Body of pancreas (tissue), 4 donors: ENCODE results near the gene MAP3K5. TPM values are rescaled to one million over a fixed set of nuclear protein-coding genes. Genes with fewer than 3 reads are reported as not detected.
"Not testable (repeated sequence)": the region's sequence is repeated elsewhere in the genome, so short reads cannot be mapped to it uniquely, and the experiment has no call there.

Experiments
- ATAC-seq: fragments of 150-250 bp; one replicate; pipeline ENCODE4 v1.9.1; 2016
- DNase-seq, 4 donors: peaks; one replicate each; pipeline ENCODE4 v3.0.0-alpha.2; 2019
- H3K27ac ChIP-seq, 4 donors: fragments of 200-600 bp; sonication (generic); 1 replicate in 3 of 4; 2 replicates in 1 of 4; pipeline versions ENCODE4 v1.5.1 to v1.6.1; 2016 to 2019; ENCODE audit warnings: mild to moderate bottlenecking in 1 of 4, mixed read lengths in 1 of 4, moderate library complexity in 1 of 4
- H3K27me3 ChIP-seq, 2 donors: fragments of 200-600 bp; sonication (generic); one replicate each; pipeline ENCODE4 v1.6.0; 2016; ENCODE audit warnings: mild to moderate bottlenecking in 1 of 2
- H3K36me3 ChIP-seq, 2 donors: fragments of 200-600 bp; sonication (generic); replicated peaks in 1 of 2; 2 replicates each; pipeline ENCODE4 v1.5.1; 2016; ENCODE audit warnings: low read depth in 2 of 2; ENCODE audit not compliant: insufficient read depth in 1 of 2
- H3K4me1 ChIP-seq: fragments of 200-600 bp; sonication (generic); one replicate; pipeline ENCODE4 v1.6.0; 2016
- H3K4me3 ChIP-seq, 2 donors: fragments of 200-600 bp; sonication (generic); 1 replicate in 1 of 2; 2 replicates in 1 of 2; pipeline ENCODE4 v1.5.1; 2016 to 2019
- H3K9me3 ChIP-seq, 3 donors: fragments of 200-600 bp; sonication (generic); 1 replicate in 2 of 3; 2 replicates in 1 of 3; pipeline ENCODE4 v1.5.1; 2016
- CTCF ChIP-seq, 7 experiments: fragments of 450-650 bp in 4 of 7; fragments of 200-600 bp in 3 of 7; sonication (generic) in 3 of 7; IDR thresholded peaks; one replicate each; pipeline ENCODE4 v1.5.1; 2016 to 2019; ENCODE audit warnings: antibody characterized with exemption in 7 of 7
- POLR2A ChIP-seq, 3 donors: fragments of 450-650 bp; IDR thresholded peaks; one replicate each; pipeline ENCODE4 v1.6.1; 2016; ENCODE audit warnings: antibody characterized with exemption in 3 of 3, mild to moderate bottlenecking in 2 of 3
- WGBS, 2 donors: methylation state at CpG; one replicate each; pipeline ENCODE4 v1.1.5; 2017; 5-methylcytosine and 5-hydroxymethylcytosine counted together
- intact Hi-C: fragments of 100-400 bp; cut with DNase I; formaldehyde crosslinking; loops from one replicate; pipeline ENCODE4 v1.15.1; 2023
- total RNA-seq, 2 donors: library from RNA; depleted of rRNA; stranded (reverse); fragments of >200 nt; gene quantifications; one replicate each; pipeline ENCODE4 v1.1.0, GENCODE V29; 2016

MAP3K5 gene
- total RNA-seq, 2 donors from 2014 or later: 33.7 to 36.9 TPM

GRCh38 chr6:136696783-136697364 is 95.4 kb downstream of the MAP3K5 start:
- 31 to 39% methylated on average over 7 of the region's 7 CpGs for WGBS, 2 donors
- peak overlapping the region; percentile 51 to 88 (median 60) for H3K27ac ChIP-seq
- peaks cover 0 to 3% of the 10 kb centered on the region in 2 donors for H3K36me3 ChIP-seq
- TF ChIP-seq CTCF (IDR thresholded peaks at IDR 0.05): no peak
- TF ChIP-seq POLR2A (IDR thresholded peaks at IDR 0.05): no peak
- H3K4me1 ChIP-seq: peaks cover 70% of the 10 kb centered on the region
- intact Hi-C loops: no loop called here
- no peak overlapping the region for H3K4me3 ChIP-seq
- H3K9me3 ChIP-seq: no peaks in the 10 kb centered on the region
- ATAC-seq (peak; percentile 52), DNase-seq (no peak)
- no peaks in the 10 kb centered on the region for H3K27me3 ChIP-seq

GRCh38 chr6:136696238-136696637 is 96.0 kb downstream of the MAP3K5 start:
- intact Hi-C loops: no loop called here
- H3K27me3 ChIP-seq: no peaks in the 10 kb centered on the region

DNA sequence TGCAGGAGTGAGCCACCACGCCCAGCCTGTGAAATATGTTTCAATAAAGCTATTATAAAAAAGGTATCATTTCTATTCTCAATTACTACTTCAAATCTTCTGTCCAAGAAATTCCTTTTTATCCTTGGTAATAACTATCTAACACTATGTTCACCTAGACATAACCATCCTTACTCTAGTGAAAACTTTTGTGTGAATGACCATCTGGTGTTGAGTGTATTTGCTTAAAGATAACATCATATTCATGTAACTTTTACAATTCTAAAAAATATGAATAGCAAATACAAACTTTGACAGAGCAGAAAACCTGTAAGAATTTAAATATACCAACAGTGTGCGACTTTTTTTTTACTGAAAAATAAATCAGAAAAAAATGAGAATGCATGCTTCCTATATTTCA is 96.9 kb downstream of the MAP3K5 start:
- intact Hi-C loops: no loop called here
- WGBS, 2 donors: 42 to 68% methylated on average over 2 of the region's 2 CpGs
- peak overlapping the region; percentile 51 to 88 (median 60) for H3K27ac ChIP-seq
- ATAC-seq: peak; percentile 41
- peaks cover 56% of the 10 kb centered on the region for H3K4me1 ChIP-seq
- peaks cover 0 to 3% of the 10 kb centered on the region in 2 donors for H3K36me3 ChIP-seq
- no peaks in the 10 kb centered on the region for H3K27me3 ChIP-seq
- DNase-seq: no peak
- no peak for TF ChIP-seq POLR2A (IDR thresholded peaks at IDR 0.05)
- TF ChIP-seq CTCF (IDR thresholded peaks at IDR 0.05): no peak
- no peak overlapping the region for H3K4me3 ChIP-seq
- no peaks in the 10 kb centered on the region for H3K9me3 ChIP-seq

More at GRCh38 chr6:136696238-136696637, 96.0 kb downstream of the MAP3K5 start:
- peak; percentile 89 for ATAC-seq
- no peaks in the 10 kb centered on the region for H3K9me3 ChIP-seq
- H3K36me3 ChIP-seq: peaks cover 0 to 3% of the 10 kb centered on the region in 2 donors
- TF ChIP-seq POLR2A (IDR thresholded peaks at IDR 0.05) (peak in 2 of 3 donors; percentile 37 to 40), CTCF (IDR thresholded peaks at IDR 0.05) (no peak)
- H3K27ac ChIP-seq: peak overlapping the region; percentile 51 to 88 (median 60)
- H3K4me1 ChIP-seq: peaks cover 64% of the 10 kb centered on the region
- peak; percentile 43 to 77 (median 54) for DNase-seq
- WGBS, 2 donors: 16 to 18% methylated on average over 2 of the region's 2 CpGs
- no peak overlapping the region for H3K4me3 ChIP-seq

- intact Hi-C loops: no loop called here
- H3K27me3 ChIP-seq: no peaks in the 10 kb centered on the region
These were observed 99.2 kb downstream of the MAP3K5 start for GRCh38 chr6:136693090-136693489.

GRCh38 chr6:136687894-136688293 is 104.4 kb downstream of the MAP3K5 start:
- H3K4me3 ChIP-seq, ATAC-seq, intact Hi-C loops, DNase-seq, H3K27me3 ChIP-seq, H3K9me3 ChIP-seq, H3K36me3 ChIP-seq, H3K27ac ChIP-seq: not testable (repeated sequence)
- peaks cover 33% of the 10 kb centered on the region for H3K4me1 ChIP-seq
- 100% methylated on average over 1 of the region's 1 CpG for WGBS, 2 donors

More at GRCh38 chr6:136693090-136693489, 99.2 kb downstream of the MAP3K5 start:
- ATAC-seq (no peak), DNase-seq (no peak)
- H3K9me3 ChIP-seq: no peaks in the 10 kb centered on the region
- no peak overlapping the region for H3K4me3 ChIP-seq
- H3K36me3 ChIP-seq: peaks cover 0 to 5% of the 10 kb centered on the region in 2 donors
- TF ChIP-seq CTCF (IDR thresholded peaks at IDR 0.05) (no peak), POLR2A (IDR thresholded peaks at IDR 0.05) (no peak)
- H3K27ac ChIP-seq: peak overlapping the region in 1 of 4 donors; percentile 36
- peaks cover 47% of the 10 kb centered on the region for H3K4me1 ChIP-seq
